T-helper 17 cell (primary cell): Measurements from ENCODE around the gene C11orf98. TPM values are rescaled to one million over a fixed set of nuclear protein-coding genes. Genes with fewer than 3 reads are reported as not detected.
"Not testable (repeated sequence)": the region's sequence is repeated elsewhere in the genome, so short reads cannot be mapped to it uniquely, and the experiment has no call there.

ENCODE experiments used
- ATAC-seq: fragments of 150-1000 bp; cut with Tn5 transposase; 2 replicates; pipeline ENCODE4 v1.10.0; 2021; ENCODE audit warnings: mild to moderate bottlenecking, moderate library complexity
- DNase-seq, 3 donors: peaks; one replicate each; pipeline versions ENCODE4 v3.0.0 to v3.0.0-alpha.2; 2020 to 2021
- H3K9me3 ChIP-seq: one replicate; pipeline ENCODE4 v1.7.0; 2013; ENCODE audit warnings: low read length, mild to moderate bottlenecking; ENCODE audit not compliant: control insufficient read depth, poor library complexity, severe bottlenecking
- H3K27ac Mint-ChIP-seq: one replicate; pipeline ENCODE4 v1.8.0; 2022; ENCODE audit warnings: mild to moderate bottlenecking, moderate library complexity, mixed read lengths
- H3K27me3 Mint-ChIP-seq: one replicate; pipeline ENCODE4 v1.8.0; 2022; ENCODE audit warnings: mixed read lengths
- H3K36me3 Mint-ChIP-seq: one replicate; pipeline ENCODE4 v1.8.0; 2022; ENCODE audit warnings: low read depth, mixed read lengths
- H3K4me1 Mint-ChIP-seq: one replicate; pipeline ENCODE4 v1.8.0; 2022; ENCODE audit warnings: mild to moderate bottlenecking, mixed read lengths
- H3K4me3 Mint-ChIP-seq: one replicate; pipeline ENCODE4 v1.8.0; 2022; ENCODE audit warnings: mild to moderate bottlenecking, moderate library complexity, mixed read lengths
- total RNA-seq, 4 donors: library from RNA in 2 of 4; stranded (reverse) in 2 of 4; gene quantifications; one replicate each; pipeline ENCODE4 v1.2.3 and lab custom pipeline; 2022 to 2026

Gene C11orf98
- total RNA-seq, 2 donors from 2014 or later = 20.0 to 21.6 TPM

- DNase-seq (no peak), ATAC-seq (no peak)
- Mint-ChIP-seq H3K4me3 (no peak overlapping the region), H3K4me1 (peaks cover 8% of the 10 kb centered on the region), H3K36me3 (peaks cover 10% of the 10 kb centered on the region), H3K27ac (peak overlapping the region; percentile 49), H3K27me3 (no peaks in the 10 kb centered on the region)
- H3K9me3 ChIP-seq = no peaks in the 10 kb centered on the region
These were observed 37.3 kb downstream of the C11orf98 start for GRCh38 chr11:62627713-62628112.

GRCh38 chr11:62622476-62623089, 42.4 kb downstream of the C11orf98 start:
- ATAC-seq = no peak
- peaks cover 21% of the 10 kb centered on the region for H3K4me1 Mint-ChIP-seq
- DNase-seq = no peak
- H3K36me3 Mint-ChIP-seq = peaks cover 4% of the 10 kb centered on the region
- H3K27ac Mint-ChIP-seq = peak overlapping the region; percentile 97
- H3K9me3 ChIP-seq = no peaks in the 10 kb centered on the region
- peak overlapping the region; percentile 92 for H3K4me3 Mint-ChIP-seq
- H3K27me3 Mint-ChIP-seq = no peaks in the 10 kb centered on the region

GRCh38 chr11:62621567-62622470, 43.2 kb downstream of the C11orf98 start, which contains the start of gene B3GAT3:
TSS of gene B3GAT3 (minus strand) at chr11:62621986. CDS start at chr11:62621947, 39 bp downstream.
- H3K36me3 Mint-ChIP-seq = no peaks in the 10 kb centered on the region
- H3K27me3 Mint-ChIP-seq = no peaks in the 10 kb centered on the region
- H3K27ac Mint-ChIP-seq = peak within 1 kb of the TSS; percentile 97
- ATAC-seq (peak; percentile 87), DNase-seq (peak; percentile 91 to 95 (median 93))
- H3K4me1 Mint-ChIP-seq = peaks cover 17% of the 10 kb centered on the region
- peak within 1 kb of the TSS; percentile 99 for H3K4me3 Mint-ChIP-seq
- H3K9me3 ChIP-seq = no peaks in the 10 kb centered on the region

GRCh38 chr11:62621027-62621566, 43.9 kb downstream of the C11orf98 start:
- ATAC-seq (no peak), DNase-seq (no peak)
- Mint-ChIP-seq H3K27ac (peak overlapping the region; percentile 97), H3K4me3 (peak overlapping the region; percentile 99), H3K36me3 (no peaks in the 10 kb centered on the region), H3K27me3 (no peaks in the 10 kb centered on the region), H3K4me1 (peaks cover 17% of the 10 kb centered on the region)
- H3K9me3 ChIP-seq = no peaks in the 10 kb centered on the region

- not testable (repeated sequence) for H3K4me3 Mint-ChIP-seq, DNase-seq, H3K27ac Mint-ChIP-seq, ATAC-seq, H3K27me3 Mint-ChIP-seq, H3K36me3 Mint-ChIP-seq, H3K9me3 ChIP-seq
- peaks cover 25% of the 10 kb centered on the region for H3K4me1 Mint-ChIP-seq
These were observed 48.1 kb downstream of the C11orf98 start for GRCh38 chr11:62616957-62617356.

GRCh38 chr11:62615521-62615920, 49.5 kb downstream of the C11orf98 start:
- Mint-ChIP-seq H3K27ac (no peak overlapping the region), H3K36me3 (no peaks in the 10 kb centered on the region), H3K4me1 (peaks cover 26% of the 10 kb centered on the region), H3K27me3 (no peaks in the 10 kb centered on the region), H3K4me3 (no peak overlapping the region)
- DNase-seq = no peak
- no peaks in the 10 kb centered on the region for H3K9me3 ChIP-seq
- no peak for ATAC-seq

- H3K4me1 Mint-ChIP-seq = peaks cover 31% of the 10 kb centered on the region
- no peaks in the 10 kb centered on the region for H3K36me3 Mint-ChIP-seq
- no peak for DNase-seq
- no peaks in the 10 kb centered on the region for H3K9me3 ChIP-seq
- H3K27ac Mint-ChIP-seq = peak overlapping the region; percentile 57
- H3K4me3 Mint-ChIP-seq = peak overlapping the region; percentile 73
- ATAC-seq = no peak
- no peaks in the 10 kb centered on the region for H3K27me3 Mint-ChIP-seq
These were observed 50.7 kb downstream of the C11orf98 start for GRCh38 chr11:62614275-62614674.

GRCh38 chr11:62613291-62613778, 51.7 kb downstream of the C11orf98 start:
- no peaks in the 10 kb centered on the region for H3K27me3 Mint-ChIP-seq

More at GRCh38 chr11:62613291-62613778, 51.7 kb downstream of the C11orf98 start:
- no peaks in the 10 kb centered on the region for H3K9me3 ChIP-seq
- H3K27ac Mint-ChIP-seq = peak overlapping the region; percentile 57
- no peaks in the 10 kb centered on the region for H3K36me3 Mint-ChIP-seq
- peak overlapping the region; percentile 81 for H3K4me3 Mint-ChIP-seq
- H3K4me1 Mint-ChIP-seq = peaks cover 33% of the 10 kb centered on the region
- no peak for DNase-seq
- ATAC-seq = no peak

Other genes starting within 250 kb of the C11orf98 start
- gene SCGB1A1, start 246.2 kb downstream of the C11orf98 start, total RNA-seq = not detected
- 100 to 1,000 TPM; 692 to 863 TPM for gene AHNAK, start 118.4 kb downstream of the C11orf98 start, total RNA-seq
- 1,000 to 10,000 TPM; 1,954 to 1,984 TPM for gene EEF1G, start 91.3 kb downstream of the C11orf98 start, total RNA-seq
- 10 to 100 TPM; 20.9 to 23.2 TPM for gene TUT1, start 73.7 kb downstream of the C11orf98 start, total RNA-seq
- 100 to 1,000 TPM; 140 to 175 TPM for gene MTA2, start 63.3 kb downstream of the C11orf98 start, total RNA-seq
- 100 to 1,000 TPM; 169 to 174 TPM for gene EML3, start 52.4 kb downstream of the C11orf98 start, total RNA-seq
- 1 to 10 TPM in 1 of 2 donors, under 1 TPM in 1; 0.94 to 1.2 TPM for gene ROM1, start 52.0 kb downstream of the C11orf98 start, total RNA-seq
- gene B3GAT3, start 43.2 kb downstream of the C11orf98 start, total RNA-seq = 10 to 100 TPM; 53.0 to 57.2 TPM
- gene GANAB, start 18.6 kb downstream of the C11orf98 start, total RNA-seq = 100 to 1,000 TPM; 168 to 179 TPM
- gene INTS5, start 11.9 kb downstream of the C11orf98 start, total RNA-seq = 10 to 100 TPM; 12.1 to 13.0 TPM
- 10 to 100 TPM in 1 of 2 donors, 1 to 10 TPM in 1; 8.0 to 15.9 TPM for gene CSKMT, start 102 bp upstream of the C11orf98 start, total RNA-seq
- 1 to 10 TPM; 2.6 to 3.3 TPM for gene UQCC3, start 6.5 kb upstream of the C11orf98 start, total RNA-seq
- gene LBHD1, start 7.1 kb upstream of the C11orf98 start, total RNA-seq = 10 to 100 TPM; 12.0 to 14.9 TPM
- gene UBXN1, start 13.9 kb upstream of the C11orf98 start, total RNA-seq = 100 to 1,000 TPM; 195 to 203 TPM
- not detected for gene LRRN4CL, start 24.3 kb upstream of the C11orf98 start, total RNA-seq
- gene BSCL2, start 42.2 kb upstream of the C11orf98 start, total RNA-seq = 10 to 100 TPM; 20.8 to 20.9 TPM
- gene GNG3, start 42.5 kb upstream of the C11orf98 start, total RNA-seq = not detected
- 10 to 100 TPM; 41.4 to 43.2 TPM for gene HNRNPUL2, start 62.2 kb upstream of the C11orf98 start, total RNA-seq
- 10 to 100 TPM; 11.0 to 14.1 TPM for gene TTC9C, start 63.3 kb upstream of the C11orf98 start, total RNA-seq
- 1 to 10 TPM; 7.4 to 9.1 TPM for gene ZBTB3, start 89.0 kb upstream of the C11orf98 start, total RNA-seq
- gene POLR2G, start 96.4 kb upstream of the C11orf98 start, total RNA-seq = 10 to 100 TPM; 65.0 to 65.7 TPM
- gene TAF6L, start 106.2 kb upstream of the C11orf98 start, total RNA-seq = 10 to 100 TPM; 14.1 to 15.8 TPM
- gene TMEM179B, start 122.2 kb upstream of the C11orf98 start, total RNA-seq = 10 to 100 TPM; 20.5 to 27.7 TPM
- gene TMEM223, start 126.8 kb upstream of the C11orf98 start, total RNA-seq = 1 to 10 TPM; 5.7 to 7.3 TPM
- gene NXF1, start 140.2 kb upstream of the C11orf98 start, total RNA-seq = 100 to 1,000 TPM; 271 to 305 TPM
- gene STX5, start 166.8 kb upstream of the C11orf98 start, total RNA-seq = 100 to 1,000 TPM; 103 to 119 TPM
- gene TEX54, start 167.6 kb upstream of the C11orf98 start, total RNA-seq = not detected
- 100 to 1,000 TPM; 146 to 163 TPM for gene WDR74, start 174.4 kb upstream of the C11orf98 start, total RNA-seq
- gene SLC3A2, start 215.7 kb upstream of the C11orf98 start, total RNA-seq = 100 to 1,000 TPM; 233 to 240 TPM